Fibroblast of pulmonary artery (primary cell): Measurements from ENCODE around the gene UBE2M.
"Not testable (repeated sequence)": the region's sequence is repeated elsewhere in the genome, so short reads cannot be mapped to it uniquely, and the experiment has no call there.

Experiments used
- DNase-seq: peaks from one replicate; pipeline ENCODE4 v3.0.0-alpha.2; 2010; ENCODE audit warnings: low read depth
- H3K4me3 ChIP-seq: replicated peaks from 2 replicates; pipeline ENCODE4 v1.5.1; 2011; ENCODE audit warnings: low read depth, mild to moderate bottlenecking, control low read depth, low read length, moderate library complexity
- TF ChIP-seq, protein P1 (sequence below): IDR thresholded peaks from 2 replicates; pipeline ENCODE4 v1.5.1; 2011; ENCODE audit warnings: mild to moderate bottlenecking, control low read depth, low read length, inconsistent platforms; ENCODE audit errors: missing control alignments

The UBE2M gene

DNA sequence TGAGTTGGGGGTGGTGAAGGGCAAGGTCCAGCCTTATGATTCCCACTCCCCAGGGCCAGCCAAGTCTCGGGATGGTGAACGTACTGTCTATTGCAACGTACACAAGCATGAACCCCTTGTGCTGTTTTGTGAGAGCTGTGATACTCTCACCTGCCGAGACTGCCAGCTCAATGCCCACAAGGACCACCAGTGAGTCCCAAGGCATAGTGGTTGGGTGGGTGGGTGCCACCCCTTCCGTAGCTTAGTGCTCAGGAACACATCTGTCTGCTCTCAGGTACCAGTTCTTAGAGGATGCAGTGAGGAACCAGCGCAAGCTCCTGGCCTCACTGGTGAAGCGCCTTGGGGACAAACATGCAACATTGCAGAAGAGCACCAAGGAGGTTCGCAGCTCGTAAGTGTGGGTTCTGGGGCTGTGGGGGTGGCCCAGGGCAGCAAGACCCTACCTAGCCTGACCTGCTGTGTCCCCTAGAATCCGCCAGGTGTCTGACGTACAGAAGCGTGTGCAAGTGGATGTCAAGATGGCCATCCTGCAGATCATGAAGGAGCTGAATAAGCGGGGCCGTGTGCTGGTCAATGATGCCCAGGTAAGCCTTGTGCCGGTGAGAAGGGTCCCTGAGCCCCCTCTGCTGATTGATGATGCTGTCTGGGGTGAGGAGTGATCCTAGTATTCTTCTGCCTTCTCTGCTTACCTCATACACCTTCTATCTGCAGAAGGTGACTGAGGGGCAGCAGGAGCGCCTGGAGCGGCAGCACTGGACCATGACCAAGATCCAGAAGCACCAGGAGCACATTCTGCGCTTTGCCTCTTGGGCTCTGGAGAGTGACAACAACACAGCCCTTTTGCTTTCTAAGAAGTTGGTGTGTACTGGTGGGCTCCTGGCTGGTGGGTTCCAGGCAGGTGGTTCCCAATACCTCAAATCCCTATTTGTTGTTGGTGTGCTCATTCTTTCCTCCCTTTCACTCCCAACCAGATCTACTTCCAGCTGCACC lies 10.8 kb downstream of the UBE2M start:
- TF ChIP-seq, protein P1, sequence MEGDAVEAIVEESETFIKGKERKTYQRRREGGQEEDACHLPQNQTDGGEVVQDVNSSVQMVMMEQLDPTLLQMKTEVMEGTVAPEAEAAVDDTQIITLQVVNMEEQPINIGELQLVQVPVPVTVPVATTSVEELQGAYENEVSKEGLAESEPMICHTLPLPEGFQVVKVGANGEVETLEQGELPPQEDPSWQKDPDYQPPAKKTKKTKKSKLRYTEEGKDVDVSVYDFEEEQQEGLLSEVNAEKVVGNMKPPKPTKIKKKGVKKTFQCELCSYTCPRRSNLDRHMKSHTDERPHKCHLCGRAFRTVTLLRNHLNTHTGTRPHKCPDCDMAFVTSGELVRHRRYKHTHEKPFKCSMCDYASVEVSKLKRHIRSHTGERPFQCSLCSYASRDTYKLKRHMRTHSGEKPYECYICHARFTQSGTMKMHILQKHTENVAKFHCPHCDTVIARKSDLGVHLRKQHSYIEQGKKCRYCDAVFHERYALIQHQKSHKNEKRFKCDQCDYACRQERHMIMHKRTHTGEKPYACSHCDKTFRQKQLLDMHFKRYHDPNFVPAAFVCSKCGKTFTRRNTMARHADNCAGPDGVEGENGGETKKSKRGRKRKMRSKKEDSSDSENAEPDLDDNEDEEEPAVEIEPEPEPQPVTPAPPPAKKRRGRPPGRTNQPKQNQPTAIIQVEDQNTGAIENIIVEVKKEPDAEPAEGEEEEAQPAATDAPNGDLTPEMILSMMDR, result no peak

DNA sequence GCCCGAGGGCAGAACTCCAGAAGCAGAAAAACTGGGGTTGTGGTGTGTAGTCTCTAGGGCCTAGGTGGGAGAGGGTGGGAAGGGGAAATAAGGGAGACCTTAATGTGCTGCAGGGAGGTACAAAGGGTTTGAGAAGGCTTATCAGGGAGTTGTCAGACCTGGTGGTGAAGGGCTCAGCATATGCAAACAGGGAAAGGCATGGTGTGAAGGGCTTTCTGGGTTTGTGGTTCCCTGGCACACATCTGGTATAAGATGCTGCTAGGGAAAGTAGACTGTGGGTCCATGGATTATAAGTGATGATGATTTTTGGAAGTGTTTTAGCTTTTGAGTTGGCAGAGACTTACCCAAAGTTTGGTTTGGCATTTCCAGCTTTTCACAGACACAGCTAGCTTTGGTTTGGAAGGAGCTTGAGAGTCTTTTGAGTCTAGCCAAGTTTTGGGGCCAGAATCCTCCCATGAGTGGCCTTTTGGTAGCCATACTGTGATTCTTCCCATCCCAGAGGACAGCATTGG lies 12.3 kb downstream of the UBE2M start:
- H3K4me3 ChIP-seq, result peak overlapping the region; percentile 91
- DNase-seq, result no peak
- TF ChIP-seq, protein P1, result no peak

More for the DNA sequence above, 10.8 kb downstream of the UBE2M start:
- no peak overlapping the region for H3K4me3 ChIP-seq
- DNase-seq, result no peak

DNA sequence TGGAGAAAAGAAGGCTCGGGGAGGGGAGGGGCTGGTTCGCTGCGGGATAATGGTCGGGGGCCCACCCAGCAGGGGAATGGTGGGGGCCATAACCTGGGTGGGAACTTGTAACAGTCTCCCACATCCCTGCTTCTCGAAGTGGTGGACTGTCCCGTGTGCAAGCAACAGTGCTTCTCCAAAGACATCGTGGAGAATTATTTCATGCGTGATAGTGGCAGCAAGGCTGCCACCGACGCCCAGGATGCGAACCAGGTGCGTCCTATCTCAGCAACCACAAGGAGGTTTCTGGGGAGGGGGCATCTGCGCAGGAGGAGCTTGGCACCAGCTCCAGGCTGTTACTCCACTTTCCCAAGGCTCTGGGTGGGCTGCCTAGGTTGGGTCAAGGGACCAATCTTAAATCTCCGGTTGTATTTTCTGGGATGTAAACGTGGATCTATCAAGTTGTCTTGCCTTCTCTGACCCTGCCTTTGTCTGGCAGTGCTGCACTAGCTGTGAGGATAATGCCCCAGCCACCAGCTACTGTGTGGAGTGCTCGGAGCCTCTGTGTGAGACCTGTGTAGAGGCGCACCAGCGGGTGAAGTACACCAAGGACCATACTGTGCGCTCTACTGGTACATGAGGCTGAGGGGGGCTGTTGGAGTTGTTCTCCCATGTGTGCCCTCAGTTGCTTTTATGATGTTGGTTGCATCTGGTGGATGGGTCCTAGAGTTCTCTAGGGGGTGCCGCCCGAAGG lies 13.0 kb downstream of the UBE2M start:
- TF ChIP-seq, protein P1, result no peak
- no peak for DNase-seq
- H3K4me3 ChIP-seq, result peak overlapping the region; percentile 91

DNA sequence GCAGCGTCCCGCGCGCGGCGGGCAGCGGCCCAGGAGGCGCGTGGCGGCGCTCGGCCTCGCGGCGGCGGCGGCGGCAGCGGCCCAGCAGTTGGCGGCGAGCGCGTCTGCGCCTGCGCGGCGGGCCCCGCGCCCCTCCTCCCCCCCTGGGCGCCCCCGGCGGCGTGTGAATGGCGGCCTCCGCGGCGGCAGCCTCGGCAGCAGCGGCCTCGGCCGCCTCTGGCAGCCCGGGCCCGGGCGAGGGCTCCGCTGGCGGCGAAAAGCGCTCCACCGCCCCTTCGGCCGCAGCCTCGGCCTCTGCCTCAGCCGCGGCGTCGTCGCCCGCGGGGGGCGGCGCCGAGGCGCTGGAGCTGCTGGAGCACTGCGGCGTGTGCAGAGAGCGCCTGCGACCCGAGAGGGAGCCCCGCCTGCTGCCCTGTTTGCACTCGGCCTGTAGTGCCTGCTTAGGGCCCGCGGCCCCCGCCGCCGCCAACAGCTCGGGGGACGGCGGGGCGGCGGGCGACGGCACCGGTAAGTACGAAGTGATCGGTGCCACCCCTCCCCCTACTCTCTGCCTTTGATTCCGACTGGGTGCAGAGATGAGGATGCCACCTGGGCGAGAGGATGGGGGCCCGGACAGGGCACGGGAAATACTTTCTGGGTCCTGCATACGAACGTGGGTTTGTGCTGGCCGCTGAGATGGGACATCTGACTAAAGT lies 13.7 kb downstream of the UBE2M start:
- H3K4me3 ChIP-seq, result peak overlapping the region; percentile 91
- TF ChIP-seq, protein P1, result no peak
- DNase-seq, result peak; percentile 61

DNA sequence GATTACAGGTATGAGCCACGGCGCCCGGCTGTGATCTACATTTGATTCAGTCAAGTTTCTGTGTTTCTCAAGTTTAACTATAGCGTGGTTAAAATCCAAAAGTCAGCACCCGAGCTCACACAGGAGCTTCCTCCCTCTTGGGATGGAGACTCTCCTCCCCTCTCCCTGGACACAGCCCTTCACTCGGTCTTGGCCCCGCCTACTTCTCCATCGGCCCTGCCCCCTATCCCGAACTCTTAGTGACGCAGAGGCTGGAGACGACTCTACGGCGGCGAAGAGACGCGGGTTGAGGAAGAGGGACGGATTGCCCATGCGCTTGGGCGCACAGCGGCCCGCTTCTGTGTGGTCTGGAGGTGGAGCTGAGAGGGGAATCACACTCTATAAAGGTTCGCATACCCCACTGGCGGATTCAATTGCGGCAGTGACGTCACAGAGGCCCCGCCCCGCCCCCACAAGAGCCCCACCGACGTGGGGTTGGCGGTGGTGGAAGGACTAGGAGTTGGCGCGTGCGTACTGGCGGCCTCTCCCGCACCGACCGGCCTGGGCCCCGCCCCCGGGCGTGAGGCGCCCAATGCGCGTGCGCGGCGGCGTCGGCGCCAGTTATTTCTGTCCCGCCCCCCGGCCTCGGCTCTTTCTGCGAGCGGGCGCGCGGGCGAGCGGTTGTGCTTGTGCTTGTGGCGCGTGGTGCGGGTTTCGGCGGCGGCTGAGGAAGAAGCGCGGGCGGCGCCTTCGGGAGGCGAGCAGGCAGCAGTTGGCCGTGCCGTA lies 14.4 kb downstream of the UBE2M start, which contains the start of gene TRIM28:
TSS of gene TRIM28 (plus strand) at position 239 of the 765 bp plus-strand sequence. CDS start 694 bp downstream, outside the sequence.
- TF ChIP-seq, protein P1, result no peak
- H3K4me3 ChIP-seq, result peak within 1 kb of the TSS; percentile 91
- peak; percentile 99 for DNase-seq

DNA sequence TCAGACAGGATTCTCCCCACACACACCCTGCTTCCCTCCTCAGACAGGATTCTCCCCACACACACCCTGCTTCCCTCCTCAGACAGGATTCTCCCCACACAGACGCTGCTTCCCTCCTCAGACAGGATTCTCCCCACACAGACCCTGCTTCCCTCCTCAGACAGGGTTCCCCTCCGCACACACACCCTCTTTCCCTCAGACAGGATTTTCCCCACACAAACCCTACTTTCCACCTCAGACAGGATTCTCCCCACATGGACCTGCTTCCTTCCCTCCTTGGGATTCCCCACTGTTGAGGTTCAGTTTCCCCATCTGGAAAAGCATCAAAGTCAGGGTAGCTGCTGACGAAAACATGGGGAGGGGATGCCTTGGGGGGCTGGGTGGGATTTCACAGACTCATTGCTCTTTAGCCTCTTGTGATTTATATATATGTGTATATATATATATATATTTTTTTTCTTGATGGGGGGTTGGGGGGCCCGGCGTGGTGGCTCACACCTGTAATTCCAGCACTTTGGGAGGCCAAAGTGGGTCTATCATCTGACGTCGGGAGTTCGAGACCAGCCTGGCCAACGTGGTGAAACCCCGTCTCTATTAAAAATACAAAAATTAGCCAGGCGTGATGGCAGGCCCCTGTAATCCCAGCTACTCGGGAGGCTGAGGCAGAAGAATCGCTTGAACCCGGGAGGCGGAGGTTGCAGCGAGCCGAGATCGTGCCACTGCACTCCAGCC lies 15.6 kb downstream of the UBE2M start:
- not testable (repeated sequence) for DNase-seq, H3K4me3 ChIP-seq

DNA sequence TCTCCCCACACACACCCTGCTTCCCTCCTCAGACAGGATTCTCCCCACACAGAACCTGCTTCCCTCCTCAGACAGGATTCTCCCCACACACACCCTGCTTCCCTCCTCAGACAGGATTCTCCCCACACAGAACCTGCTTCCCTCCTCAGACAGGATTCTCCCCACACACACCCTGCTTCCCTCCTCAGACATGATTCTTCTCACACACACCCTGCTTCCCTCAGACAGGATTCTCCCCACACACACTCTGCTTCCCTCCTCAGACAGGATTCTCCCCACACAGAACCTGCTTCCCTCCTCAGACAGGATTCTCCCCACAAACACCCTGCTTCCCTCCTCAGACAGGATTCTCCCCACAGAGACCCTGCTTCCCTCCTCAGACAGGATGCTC lies 19.2 kb downstream of the UBE2M start:
- not testable (repeated sequence) for DNase-seq, H3K4me3 ChIP-seq
